Measurements from ENCODE around the gene IGLL5. TPM values are rescaled to one million over a fixed set of nuclear protein-coding genes. Genes with fewer than 3 reads are reported as not detected.

The IGLL5 gene
- total RNA-seq, 3 donors from 2014 or later (not counting 1 experiment from before 2014, with no cell fraction given) = 0.38 to 124 (median 0.93) TPM

GRCh38 chr22:22893077-22893805 is 5.6 kb downstream of the IGLL5 start:
- intact Hi-C loops (cut with micrococcal nuclease) = no loop called here
- Mint-ChIP-seq H3K27me3 (ENCODE audit: low read depth in 2 of 2) (peaks cover 14 to 18% of the 10 kb centered on the region in 2 donors), H3K9me3 (no peaks in the 10 kb centered on the region), H3K4me3 (no peak overlapping the region), H3K36me3 (no peaks in the 10 kb centered on the region), H3K27ac (no peak overlapping the region), H3K4me1 (peaks cover 0 to 9% of the 10 kb centered on the region in 2 donors)
- TF ChIP-seq CTCF (IDR thresholded peaks at IDR 0.05) = no peak
- no peaks in the 10 kb centered on the region for H3K36me3 ChIP-seq (ENCODE audit: control insufficient read depth, insufficient read depth, low read length)
- no peaks in the 10 kb centered on the region for H3K9me3 ChIP-seq (ENCODE audit: control insufficient read depth, insufficient read depth, low read length)
- ATAC-seq (no peak), DNase-seq (no peak)
- H3K27me3 ChIP-seq (ENCODE audit: control insufficient read depth, insufficient read depth, low read length) = peaks cover 2% of the 10 kb centered on the region
- peaks cover 9% of the 10 kb centered on the region for H3K4me1 ChIP-seq (ENCODE audit: control insufficient read depth, insufficient read depth, low read length)
- 81% methylated on average over 10 of the region's 10 CpGs for WGBS (ENCODE audit: insufficient coverage)
- H3K4me3 ChIP-seq (ENCODE audit: low read length) = no peak overlapping the region
- H3K27ac ChIP-seq (ENCODE audit: low read length) = no peak overlapping the region

- 88% methylated on average over 9 of the region's 9 CpGs for WGBS (ENCODE audit: insufficient coverage)
- Histone ChIP-seq H3K36me3 (ENCODE audit: control insufficient read depth, insufficient read depth, low read length) (no peaks in the 10 kb centered on the region), H3K27ac (ENCODE audit: low read length) (no peak overlapping the region), H3K4me3 (ENCODE audit: low read length) (peak overlapping the region; percentile 0), H3K4me1 (ENCODE audit: control insufficient read depth, insufficient read depth, low read length) (peaks cover 9% of the 10 kb centered on the region), H3K27me3 (ENCODE audit: control insufficient read depth, insufficient read depth, low read length) (peaks cover 2% of the 10 kb centered on the region), H3K9me3 (ENCODE audit: control insufficient read depth, insufficient read depth, low read length) (no peaks in the 10 kb centered on the region)
- no peak for TF ChIP-seq CTCF (IDR thresholded peaks at IDR 0.05)
- intact Hi-C loops (cut with micrococcal nuclease) = no loop called here
- H3K36me3 Mint-ChIP-seq = no peaks in the 10 kb centered on the region
- H3K27ac Mint-ChIP-seq = peak overlapping the region in 1 of 2 donors; percentile 11
- H3K9me3 Mint-ChIP-seq = no peaks in the 10 kb centered on the region
- peak in 1 of 3 donors; percentile 6 for ATAC-seq
- H3K4me1 Mint-ChIP-seq = peaks cover 0 to 9% of the 10 kb centered on the region in 2 donors
- DNase-seq = no peak
- H3K4me3 Mint-ChIP-seq = no peak overlapping the region
- H3K27me3 Mint-ChIP-seq (ENCODE audit: low read depth in 2 of 2) = peaks cover 14 to 18% of the 10 kb centered on the region in 2 donors
These were observed 6.5 kb downstream of the IGLL5 start for GRCh38 chr22:22893891-22894739.

GRCh38 chr22:22894740-22895731 is 7.4 kb downstream of the IGLL5 start:
- no peak for ATAC-seq
- Mint-ChIP-seq H3K4me3 (no peak overlapping the region), H3K4me1 (peaks cover 0 to 9% of the 10 kb centered on the region in 2 donors), H3K27me3 (ENCODE audit: low read depth in 2 of 2) (peaks cover 14 to 18% of the 10 kb centered on the region in 2 donors), H3K9me3 (no peaks in the 10 kb centered on the region), H3K27ac (peak overlapping the region in 1 of 2 donors; percentile 11), H3K36me3 (no peaks in the 10 kb centered on the region)
- peaks cover 9% of the 10 kb centered on the region for H3K4me1 ChIP-seq (ENCODE audit: control insufficient read depth, insufficient read depth, low read length)
- WGBS (ENCODE audit: insufficient coverage) = 77% methylated on average over 17 of the region's 17 CpGs
- TF ChIP-seq CTCF (IDR thresholded peaks at IDR 0.05) = no peak
- no peaks in the 10 kb centered on the region for H3K36me3 ChIP-seq (ENCODE audit: control insufficient read depth, insufficient read depth, low read length)
- intact Hi-C loops (cut with micrococcal nuclease) = no loop called here
- no peak overlapping the region for H3K4me3 ChIP-seq (ENCODE audit: low read length)
- H3K9me3 ChIP-seq (ENCODE audit: control insufficient read depth, insufficient read depth, low read length) = no peaks in the 10 kb centered on the region
- DNase-seq = no peak
- H3K27ac ChIP-seq (ENCODE audit: low read length) = no peak overlapping the region
- H3K27me3 ChIP-seq (ENCODE audit: control insufficient read depth, insufficient read depth, low read length) = peaks cover 2% of the 10 kb centered on the region

All from natural killer cell (primary cell).